Measurements from ENCODE around the gene BUD23.
"Not testable (repeated sequence)": the region's sequence is repeated elsewhere in the genome, so short reads cannot be mapped to it uniquely, and the experiment has no call there.

The BUD23 gene

DNA sequence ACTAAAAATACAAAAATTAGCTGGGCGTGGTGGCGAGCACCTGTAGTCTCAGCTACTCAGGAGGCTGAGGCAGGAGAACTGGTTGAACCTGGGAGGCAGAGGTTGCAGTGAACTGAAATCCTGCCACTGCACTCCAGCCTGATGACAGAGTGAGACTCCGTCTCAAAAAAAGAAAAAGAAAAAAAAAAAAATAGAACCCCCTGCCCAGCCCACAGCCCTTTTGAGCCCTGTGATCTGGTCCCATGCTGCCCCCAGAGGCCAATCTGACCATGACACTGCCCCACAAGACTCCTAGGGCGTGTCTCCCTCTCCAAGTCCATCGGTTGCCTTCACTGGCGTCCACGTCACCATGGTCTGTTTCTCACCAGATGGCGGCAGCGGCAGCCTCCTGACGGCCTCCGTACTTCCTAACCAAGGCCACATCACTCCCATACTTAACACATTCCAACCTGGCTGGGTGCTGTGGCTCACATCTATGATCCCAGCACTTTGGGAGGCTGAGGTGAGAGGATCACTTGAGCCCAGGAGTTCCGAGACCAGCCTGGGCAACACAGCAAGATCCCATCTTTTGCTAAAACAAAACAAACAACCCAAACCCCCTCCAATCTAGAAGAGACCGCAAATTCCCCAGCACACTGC, 18.1 kb downstream of the BUD23 start:
- no peak for DNase-seq

DNA sequence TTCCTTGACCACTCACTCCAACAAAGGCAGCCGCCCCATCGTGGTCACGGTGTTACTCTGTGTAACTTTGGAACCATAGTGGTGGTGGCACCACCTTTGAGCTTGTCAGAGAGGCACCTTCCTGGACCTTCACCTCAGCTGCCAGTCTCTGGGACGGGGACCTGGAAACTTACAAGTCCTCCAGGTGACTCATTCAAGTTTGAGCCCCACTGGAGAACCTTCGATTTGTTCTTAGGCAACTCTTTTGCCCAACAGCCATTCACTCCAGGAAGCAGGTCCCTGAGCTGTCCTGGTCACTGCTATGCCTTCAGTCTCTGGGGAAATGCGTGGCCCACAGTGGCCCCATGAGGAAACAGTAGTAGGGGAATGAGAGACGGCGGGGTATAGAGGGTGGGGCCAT, 18.8 kb downstream of the BUD23 start:
- no peak for DNase-seq

DNA sequence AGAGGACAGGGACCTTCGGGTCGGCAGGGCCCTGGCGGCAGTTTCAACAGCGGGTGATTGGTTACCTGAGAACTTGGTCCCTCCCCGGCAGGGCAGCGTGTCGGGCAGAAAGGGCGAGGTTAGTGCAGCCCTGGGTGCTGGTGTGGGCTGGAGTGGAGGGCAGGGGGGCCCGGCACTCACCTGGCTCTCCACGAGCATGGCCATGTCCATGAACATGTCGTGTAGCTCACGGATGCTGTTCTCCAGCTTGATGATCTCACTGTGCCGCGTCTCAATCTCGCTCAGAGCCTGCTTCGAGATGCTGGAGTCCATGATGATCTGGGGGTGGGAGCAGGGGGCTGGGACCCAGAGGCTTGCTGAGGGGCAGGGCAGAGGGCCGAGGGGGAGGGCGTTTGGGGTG, 19.3 kb downstream of the BUD23 start:
- DNase-seq, result no peak

DNA sequence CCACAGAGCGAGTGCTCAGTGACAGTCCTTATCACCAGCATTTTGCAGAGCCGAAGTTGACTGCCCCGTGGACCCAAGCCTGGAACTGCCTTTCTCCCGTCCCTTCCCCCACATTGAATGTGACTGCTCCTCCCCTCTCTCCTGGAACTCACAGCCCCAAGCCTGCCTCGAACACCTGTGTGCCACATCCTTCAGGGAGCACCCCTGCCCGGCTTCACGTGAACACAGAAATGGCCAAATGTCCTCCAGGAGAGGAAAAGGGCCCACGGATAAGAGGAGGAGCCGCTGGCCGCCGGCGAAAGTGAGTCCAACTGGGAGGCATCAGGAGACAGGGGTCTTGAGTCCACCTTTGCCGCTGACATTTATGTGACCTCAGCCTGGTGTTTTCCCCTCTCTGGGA, 19.8 kb downstream of the BUD23 start:
- no peak for DNase-seq

DNA sequence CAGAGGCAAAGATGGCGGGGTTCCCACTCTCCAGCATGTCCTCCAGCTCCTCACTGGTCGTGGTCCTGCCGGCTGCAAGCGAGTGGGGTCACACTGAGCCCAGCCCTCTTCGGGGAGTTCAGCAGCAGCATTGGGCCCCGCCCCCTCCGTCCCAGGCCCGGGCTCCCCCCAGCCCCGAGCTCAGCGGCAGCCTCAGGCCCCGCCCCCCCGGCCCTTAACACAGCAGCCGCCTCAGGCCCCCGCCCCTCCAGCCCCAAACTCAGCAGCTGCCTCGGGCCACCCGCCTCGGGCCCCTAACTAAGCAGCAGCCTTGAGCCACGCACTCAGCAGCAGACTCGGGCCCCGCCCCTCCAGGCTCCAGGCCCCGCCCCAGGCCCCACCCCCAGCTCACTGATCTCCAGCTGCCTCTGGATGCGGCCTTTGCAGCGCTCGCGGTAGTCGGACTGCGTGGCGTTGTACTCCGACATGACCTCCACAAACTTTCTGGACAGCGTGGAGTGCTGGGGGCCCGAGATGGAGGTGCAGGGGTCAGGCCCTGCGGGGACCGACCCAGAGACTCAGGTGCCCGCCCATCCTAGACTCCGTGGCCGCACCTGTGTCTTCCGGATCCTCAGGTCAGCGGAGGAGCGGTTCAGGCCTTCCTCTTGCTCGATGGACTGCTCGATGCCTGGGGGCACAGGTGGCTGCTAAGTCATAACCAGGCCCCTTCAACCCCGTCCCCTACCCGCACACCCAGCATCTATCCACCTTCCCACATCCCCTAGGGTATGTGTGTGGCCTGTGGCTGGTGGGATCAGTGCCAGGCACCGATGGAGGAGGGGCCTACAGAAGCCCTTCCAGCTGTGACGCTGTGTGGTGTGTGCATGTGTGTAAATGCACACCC, 20.6 kb downstream of the BUD23 start:
- DNase-seq, result no peak

DNA sequence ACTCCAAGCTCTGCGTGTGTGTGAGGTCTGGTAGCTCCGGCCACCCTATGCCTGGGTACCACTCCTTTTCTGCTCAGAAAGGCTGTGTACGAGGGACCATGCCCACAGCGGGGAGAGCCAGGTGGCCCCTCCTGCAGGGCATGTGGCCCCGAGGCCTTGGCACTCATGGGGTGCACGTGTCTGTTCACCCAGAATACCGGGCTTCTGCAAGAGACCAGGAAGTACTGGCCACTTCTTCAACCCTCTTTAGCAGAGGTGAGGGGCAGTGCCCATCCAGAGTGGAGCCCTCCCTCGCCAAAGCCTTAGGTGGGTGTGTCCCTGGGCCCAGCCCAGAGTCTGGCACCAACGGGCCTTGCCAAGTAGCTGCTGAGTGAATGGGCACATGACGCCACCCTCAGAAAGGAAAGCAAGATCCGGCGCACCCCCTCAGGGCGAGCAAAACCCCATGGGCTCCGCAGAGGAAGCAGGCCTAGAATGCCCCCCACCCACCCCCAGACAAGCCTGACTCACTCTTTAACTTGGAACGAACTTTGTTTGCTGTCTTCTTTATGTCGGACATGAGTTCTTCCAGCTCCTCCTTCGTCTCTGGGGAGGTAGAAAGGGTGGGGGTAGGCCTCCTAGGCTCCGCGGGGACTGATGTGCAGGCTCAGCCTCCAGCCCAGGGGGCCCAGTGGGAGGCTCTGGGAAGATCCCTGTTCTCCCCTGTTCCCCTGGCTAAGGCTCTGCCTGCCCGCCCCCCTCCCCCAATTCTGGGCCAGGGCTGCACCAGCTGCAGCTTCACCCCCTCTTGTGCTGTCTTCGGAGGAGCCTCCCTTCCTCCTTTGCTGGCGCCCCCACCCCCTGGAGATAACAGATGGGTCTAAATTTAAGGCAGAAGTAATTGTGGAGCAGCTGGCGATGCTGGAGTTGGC, 21.5 kb downstream of the BUD23 start:
- no peak for DNase-seq

DNA sequence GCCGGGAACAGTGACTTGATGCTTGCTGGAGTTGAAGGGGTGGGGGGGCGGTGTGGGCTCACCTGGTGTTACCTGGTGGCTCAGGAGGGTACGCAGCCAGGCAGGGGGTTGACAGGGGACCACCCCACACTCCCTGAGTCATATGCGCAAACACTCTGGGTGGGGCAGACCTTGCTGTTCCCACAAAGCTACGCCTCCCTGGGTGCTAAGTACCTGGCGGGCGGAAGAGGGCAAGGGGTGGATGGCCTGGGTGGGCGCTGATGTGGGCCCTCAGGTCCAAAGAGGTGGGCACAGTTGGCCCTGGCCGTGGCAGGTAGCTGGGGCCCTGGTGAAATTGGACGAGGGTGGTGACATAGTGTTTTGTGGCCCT, 22.1 kb downstream of the BUD23 start:
- DNase-seq, result no peak

DNA sequence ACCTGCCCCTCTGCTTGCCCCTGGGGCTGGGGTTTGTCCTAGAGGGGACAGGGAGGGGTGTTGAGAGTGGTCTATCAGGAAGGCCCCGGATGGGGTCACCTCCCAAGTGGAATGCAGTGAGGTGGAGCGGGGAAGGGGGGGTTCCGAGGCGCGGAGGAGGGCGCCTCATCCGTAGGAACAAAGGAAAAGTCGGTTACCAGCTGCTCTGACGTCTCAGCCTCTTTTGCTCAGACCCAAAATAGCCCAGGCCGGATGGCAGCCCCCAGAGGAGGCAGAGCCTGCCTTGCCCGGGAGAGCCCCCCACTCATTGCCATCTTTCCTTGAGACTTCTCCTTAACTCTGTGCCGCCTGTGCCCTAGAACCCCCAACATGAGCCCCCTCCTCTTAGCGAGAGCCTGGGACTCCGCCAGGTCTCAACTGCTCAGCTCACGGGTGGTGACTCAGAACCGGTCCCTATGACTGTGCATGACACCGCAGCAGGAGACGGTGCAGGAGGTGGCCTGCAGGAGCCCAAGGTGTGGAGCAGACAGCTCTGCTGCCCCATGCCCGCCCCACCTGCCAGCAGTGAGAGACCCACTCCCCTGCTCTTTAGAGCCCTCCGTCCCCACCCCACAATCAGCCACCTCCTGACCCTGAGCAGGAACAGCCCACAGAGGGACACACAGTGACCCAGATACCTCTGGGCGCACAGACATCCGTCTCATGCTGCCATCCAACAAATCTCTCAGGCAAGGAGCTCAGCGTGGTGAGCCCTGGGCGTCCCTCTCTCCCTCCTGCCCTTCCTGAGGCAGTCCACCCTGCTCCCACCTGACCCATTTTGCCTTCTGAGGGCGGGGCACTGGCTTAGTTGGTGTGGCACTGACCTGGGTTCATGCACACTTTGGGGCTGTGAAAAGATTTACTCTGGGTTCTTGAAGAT, 23.0 kb downstream of the BUD23 start:
- DNase-seq, result no peak

DNA sequence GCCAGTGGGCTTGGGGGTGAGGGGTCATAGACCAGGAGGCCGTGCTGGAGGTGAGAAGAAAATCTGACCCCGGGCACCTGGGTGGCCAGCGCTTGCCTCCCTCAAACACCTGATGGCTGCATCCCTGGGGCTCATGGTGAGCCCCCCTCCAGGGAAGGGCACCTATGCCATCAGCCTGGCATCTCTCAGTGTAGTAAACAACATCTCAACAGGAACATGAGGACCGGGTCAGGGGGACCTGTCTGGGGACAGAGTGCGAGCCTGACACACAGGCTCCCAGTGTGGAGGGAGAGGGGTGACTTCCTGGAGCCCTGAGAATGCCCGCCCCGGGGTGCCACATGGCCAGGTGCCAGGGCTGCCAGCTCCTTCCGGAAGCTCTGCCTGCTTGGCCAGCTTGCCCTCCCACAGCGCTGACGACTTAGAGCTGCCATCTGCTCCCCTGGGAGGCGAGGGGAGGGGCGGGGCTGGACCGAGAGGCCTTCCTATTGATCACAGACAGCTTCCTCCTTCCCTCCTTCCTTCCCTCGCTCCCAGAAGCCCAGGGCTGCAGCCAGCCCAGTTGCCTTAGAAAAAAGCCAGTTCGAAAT, 23.7 kb downstream of the BUD23 start:
- DNase-seq, result no peak

DNA sequence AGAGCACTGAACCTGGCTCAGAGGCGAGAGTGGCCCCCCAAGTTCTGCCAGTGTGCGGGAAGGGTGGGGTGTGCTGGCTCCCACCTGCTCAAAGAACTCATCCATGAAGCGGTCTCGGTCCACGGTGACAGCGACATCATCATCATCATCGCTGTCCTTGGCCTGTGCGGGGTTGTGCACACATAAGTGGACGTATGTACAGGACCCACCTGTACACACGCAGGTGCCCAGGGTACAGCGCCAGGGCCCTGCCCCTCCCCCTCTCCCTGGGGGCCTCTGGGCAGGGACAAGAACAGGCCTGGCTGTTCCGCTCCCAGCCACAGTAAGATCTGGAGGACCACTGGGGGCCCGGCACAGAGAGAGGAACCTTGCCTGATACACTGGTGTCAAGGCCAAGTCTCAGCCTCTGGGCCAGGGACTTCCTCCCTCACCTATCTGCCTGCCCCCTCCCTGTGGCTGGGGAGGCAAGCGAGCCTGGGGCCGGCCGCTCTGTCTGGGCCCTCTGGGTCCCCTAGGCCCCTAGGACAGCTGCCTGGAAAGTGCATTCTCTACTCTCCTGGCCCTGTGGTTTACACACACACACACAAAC, 25.7 kb downstream of the BUD23 start:
- no peak for DNase-seq

DNA sequence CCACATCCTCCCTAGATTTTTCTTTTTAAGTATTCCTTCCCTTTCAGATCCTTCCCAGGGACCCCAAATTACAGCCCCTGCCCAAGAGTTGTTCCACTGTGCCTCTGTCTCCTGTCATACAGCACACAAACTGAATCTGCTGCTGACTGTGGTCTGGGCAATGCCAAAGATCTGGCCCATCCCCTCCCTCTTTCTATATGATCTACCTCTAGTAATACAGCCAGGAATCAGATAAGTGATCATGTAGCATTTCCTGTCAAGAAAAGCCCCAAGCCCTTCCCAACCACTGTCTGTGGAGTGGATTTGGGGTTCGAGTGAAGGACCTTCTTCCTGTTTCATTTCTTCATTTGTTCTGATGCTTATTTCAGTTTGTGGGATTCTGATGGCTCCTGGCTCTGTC, 29.4 kb downstream of the BUD23 start:
- no peak for DNase-seq

DNA sequence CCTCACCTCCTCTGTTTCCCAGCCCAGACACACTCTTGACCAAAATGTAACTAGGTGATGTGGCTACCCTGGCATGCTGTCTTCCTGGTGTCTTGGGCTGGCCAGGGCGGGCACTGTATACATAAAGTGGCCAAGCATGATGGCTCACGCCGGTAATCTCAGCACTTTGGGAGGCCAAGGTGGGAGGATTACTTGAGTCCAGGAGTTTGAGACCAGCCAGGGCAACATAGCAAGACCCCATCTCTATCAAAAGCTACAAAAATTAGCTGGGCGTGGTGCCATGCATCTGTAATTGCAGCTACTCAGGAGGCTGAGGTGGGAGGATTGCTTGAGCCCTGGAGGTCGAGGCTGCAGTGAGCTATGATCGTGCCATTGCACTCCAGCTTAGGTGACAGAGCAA, 29.9 kb downstream of the BUD23 start:
- not testable (repeated sequence) for DNase-seq

DNA sequence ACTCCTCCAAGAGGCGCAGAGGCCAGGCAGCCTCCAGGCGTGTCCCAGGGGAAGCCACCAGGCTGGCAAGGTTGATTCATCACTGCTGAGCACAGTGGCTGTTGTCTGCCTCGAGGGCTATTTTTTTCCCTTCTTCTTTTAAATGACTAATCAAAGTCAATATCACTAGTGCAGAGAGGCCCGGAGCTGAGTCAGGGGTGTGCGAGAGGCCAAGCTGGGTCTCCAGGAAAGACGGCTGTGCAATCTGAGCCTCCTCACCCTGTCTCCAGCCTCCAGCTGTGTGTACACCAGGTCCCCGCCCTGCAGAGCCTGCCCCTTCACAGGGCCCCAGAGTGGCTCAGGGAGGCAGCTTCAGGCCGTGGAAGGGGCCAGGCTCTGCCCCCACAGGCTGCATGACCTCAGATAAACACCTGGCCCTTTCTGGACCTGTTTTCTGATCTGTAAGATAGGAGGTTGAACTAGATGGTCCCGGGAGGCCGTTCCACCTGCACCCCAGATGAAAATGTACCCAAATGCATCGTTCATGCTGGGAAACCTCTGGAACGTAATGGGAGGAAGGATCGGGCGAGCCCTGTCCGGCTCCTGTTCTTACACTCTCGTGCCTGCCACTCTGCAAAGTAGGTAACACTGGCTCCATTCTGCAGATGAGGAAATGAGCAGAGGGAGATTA, 32.4 kb downstream of the BUD23 start:
- DNase-seq, result no peak

DNA sequence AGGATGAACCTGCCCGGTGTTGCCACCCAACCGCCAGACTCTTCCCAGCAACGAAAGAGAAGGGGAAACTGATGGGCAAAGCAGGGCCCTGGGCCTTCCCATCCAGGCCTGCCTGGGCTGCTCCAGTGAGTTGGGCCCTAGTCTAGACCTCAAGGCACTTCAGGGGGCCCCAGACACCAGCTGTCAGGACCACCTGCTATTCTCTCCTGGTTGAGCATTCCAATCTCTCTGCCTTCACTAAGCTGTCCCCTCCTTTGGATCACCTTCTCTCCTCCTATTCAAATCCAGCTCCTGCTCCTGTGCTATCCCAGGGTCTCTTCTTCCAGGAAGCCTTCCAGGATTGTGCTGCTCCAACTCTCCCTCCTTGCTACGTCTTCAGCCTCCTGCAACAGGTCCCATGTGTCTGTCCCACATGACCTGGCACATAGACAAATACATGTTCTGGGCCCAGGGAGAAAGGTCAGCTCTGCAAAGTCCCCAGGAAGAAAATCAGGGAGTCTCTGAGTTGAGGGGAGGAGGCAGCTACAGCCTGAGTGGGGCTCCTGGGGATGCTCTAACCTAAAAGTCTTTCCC, 33.0 kb downstream of the BUD23 start:
- DNase-seq, result no peak

DNA sequence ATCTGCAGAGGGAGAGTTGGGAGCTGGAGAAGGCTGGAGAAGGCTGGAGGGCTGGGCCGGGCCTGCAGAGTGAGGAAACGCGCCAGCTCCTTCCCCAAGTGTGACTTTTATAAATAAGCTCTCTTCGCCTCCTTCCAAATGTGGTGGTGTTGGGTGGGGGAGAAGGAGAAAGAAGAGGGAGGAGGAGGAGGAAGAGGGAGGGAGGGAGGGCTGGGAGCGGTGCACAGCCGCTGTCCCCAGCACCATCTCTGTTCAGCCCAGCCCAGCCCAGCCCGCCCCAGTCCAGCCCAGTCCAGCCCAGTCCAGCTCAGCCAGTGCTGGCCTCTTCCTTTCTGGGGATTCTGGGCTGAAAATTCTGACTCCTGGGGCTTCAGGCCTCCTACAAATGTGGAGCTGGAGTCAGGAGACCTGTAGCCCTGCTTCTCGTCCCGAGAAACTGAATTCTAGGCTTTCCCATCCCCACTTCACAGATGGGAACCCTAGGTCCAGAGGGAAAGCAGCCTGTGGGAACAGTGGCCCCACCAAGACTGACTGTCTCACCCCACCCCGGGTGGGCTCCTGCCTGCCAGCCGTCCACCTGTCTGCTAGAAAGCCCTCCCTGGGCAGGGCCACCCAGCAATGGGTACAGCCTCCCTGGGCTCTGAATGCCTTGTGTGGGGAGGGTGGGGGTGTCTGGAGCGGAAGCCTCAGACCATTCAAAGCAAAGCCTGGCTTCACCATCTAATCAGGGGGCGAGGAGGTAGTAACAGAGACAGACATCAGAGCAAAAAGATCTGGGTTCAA, 33.8 kb downstream of the BUD23 start:
- DNase-seq, result no peak

DNA sequence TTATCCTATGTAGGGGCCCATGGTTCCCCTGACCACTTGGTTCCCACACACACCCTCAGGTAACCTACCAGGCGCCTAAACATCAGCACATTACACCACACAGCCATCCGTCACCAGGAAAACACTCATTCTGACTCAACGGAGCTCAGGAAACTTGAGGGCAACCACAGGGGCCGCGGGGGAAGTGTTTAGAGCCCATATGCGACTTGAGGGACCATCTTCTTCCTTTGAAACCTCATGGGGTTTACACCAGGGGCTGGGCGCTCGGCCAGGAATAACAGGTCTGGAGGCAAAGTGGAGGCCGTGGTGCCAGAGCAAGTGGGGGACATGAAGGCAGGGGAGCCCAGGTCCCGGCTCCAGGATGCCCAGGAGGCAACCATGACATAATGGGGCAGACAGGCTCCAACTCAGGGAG, 34.6 kb downstream of the BUD23 start:
- DNase-seq, result no peak

DNA sequence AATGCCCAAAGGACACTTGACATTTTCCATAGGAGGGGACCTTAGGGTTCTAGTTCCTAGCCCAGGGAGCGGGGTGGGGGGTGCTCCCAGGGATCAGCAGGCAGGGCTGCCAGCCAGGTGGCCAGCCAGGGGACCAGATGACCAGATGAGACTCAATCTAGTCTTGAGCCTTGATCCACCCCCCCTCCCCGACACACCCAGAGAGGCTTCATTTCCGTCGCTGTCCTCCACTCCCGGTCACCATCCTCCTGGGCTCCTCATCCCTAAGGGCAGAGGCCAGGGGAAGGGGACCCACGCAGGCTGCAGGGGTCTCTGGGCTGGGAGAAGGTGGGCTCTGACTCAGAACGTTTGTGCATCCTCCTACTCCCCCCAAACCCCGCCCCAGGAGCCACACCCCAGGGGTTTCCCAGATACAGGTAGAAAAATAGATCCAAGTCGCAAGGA, 35.1 kb downstream of the BUD23 start:
- DNase-seq, result no peak

DNA sequence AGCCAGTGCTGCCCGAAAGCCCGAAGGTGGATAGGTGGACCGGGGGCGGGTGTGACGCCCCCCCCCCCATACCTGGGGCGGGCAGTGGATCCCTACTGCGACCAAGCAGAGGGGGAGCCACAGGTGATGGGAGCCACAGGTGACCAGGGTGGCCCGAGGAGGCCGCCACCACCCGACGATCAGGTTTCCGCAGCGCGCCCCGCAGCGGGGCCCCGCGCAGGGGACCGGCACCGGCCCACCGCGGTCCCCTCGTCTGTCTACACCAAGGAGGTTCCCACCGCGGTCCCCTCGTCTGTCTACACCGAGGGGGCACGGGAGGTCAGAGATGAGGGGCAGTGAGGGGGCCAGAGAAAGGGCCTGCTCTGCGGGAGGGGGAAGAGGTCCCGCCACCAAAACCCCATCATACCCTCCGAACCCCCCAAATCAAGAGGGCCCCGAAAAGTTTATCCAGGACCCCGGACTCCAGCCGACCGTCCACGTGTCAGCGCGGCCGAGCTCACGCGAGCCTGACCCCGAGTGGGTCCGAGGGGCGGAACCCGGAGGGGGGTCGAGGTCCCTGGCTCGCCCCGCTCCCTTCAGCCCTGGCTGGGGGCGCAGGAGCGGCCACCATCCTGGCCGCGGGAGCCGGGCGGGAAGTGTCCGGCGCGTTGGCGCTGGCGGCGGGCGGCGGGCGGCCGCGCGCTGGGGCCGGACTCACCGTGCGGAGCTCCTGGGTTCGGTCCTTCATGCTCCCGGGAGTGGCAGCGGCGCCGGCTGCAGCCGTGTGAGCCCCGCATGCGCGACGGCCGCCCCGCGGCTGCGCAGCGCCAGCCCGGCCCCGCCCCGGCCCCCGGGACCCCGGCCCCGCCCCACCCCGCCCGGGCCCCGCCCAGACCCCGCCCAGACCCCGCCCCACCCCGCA, 35.8 kb downstream of the BUD23 start, which contains the start of gene STX1A:
Gene STX1A (minus strand): TSS at position 765 of the 901 bp plus-strand sequence. CDS start 38 bp downstream, at position 727.
- DNase-seq, result no peak

DNA sequence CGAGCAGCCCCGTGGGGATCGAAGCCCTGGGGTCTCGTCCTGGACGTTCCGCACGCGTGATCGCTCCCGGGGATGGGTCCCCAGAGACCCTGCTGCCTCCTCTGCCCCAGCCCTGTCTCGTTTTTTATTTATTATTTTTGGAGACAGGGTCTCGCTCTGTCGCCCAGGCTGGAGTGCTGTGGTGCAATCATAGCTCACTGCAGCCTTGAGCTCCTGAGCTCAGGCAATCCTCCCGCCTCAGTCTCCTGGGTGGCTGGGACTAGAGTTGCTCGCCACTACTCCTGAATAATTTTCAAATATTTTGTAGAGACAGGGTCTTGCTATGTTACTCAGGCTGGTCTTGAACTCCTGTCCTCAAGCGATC, 36.4 kb downstream of the BUD23 start:
- no peak for DNase-seq
